ENCODE results near the gene COL6A5.

- no peak for TF ChIP-seq POLR2A (IDR thresholded peaks at IDR 0.05)
- no peak for TF ChIP-seq CTCF (IDR thresholded peaks at IDR 0.05)
Observed at GRCh38 chr3:130378677-130379191, 33.3 kb downstream of the COL6A5 start.

Measured in thyroid gland (tissue), 4 donors.